Activated T-cell treated with anti-CD3 and anti-CD28 coated beads for 24 hours (primary cell): Measurements from ENCODE around the gene MCM6.
"Not testable (repeated sequence)": the region's sequence is repeated elsewhere in the genome, so short reads cannot be mapped to it uniquely, and the experiment has no call there.

Experiments used
- DNase-seq: peaks from one replicate; pipeline ENCODE4 v3.0.0-alpha.2; 2020; ENCODE audit warnings: low read depth

The MCM6 gene

GRCh38 chr2:135876066-135876711 lies at the start of gene MCM6:
Gene MCM6, minus strand, starts transcription at chr2:135876443. Its CDS starts 78 bp downstream, at chr2:135876365.
- peak; percentile 98 for DNase-seq

- DNase-seq = no peak
Measured at GRCh38 chr2:135925571-135925970, 49.3 kb upstream of the MCM6 start.

- no peak for DNase-seq
Measured at GRCh38 chr2:135916207-135916606, 40.0 kb upstream of the MCM6 start.

- DNase-seq = no peak
Measured at GRCh38 chr2:135914485-135914884, 38.2 kb upstream of the MCM6 start.

- no peak for DNase-seq
Measured at GRCh38 chr2:135913727-135914365, 37.6 kb upstream of the MCM6 start.

GRCh38 chr2:135909976-135910375 lies 33.7 kb upstream of the MCM6 start:
- no peak for DNase-seq

GRCh38 chr2:135905679-135906078 lies 29.4 kb upstream of the MCM6 start:
- no peak for DNase-seq

GRCh38 chr2:135904341-135904989 lies 28.2 kb upstream of the MCM6 start:
- no peak for DNase-seq

GRCh38 chr2:135903650-135904049 lies 27.4 kb upstream of the MCM6 start:
- DNase-seq = no peak

GRCh38 chr2:135899567-135899966 lies 23.3 kb upstream of the MCM6 start:
- no peak for DNase-seq

GRCh38 chr2:135898234-135898786 lies 22.1 kb upstream of the MCM6 start:
- no peak for DNase-seq

- DNase-seq = no peak
Measured at GRCh38 chr2:135894930-135895329, 18.7 kb upstream of the MCM6 start.

- no peak for DNase-seq
Measured at GRCh38 chr2:135893374-135893794, 17.1 kb upstream of the MCM6 start.

- DNase-seq = no peak
Measured at GRCh38 chr2:135890835-135891234, 14.6 kb upstream of the MCM6 start.

GRCh38 chr2:135890149-135890548 lies 13.9 kb upstream of the MCM6 start:
- DNase-seq = no peak

- DNase-seq = not testable (repeated sequence)
Measured at GRCh38 chr2:135888587-135888986, 12.3 kb upstream of the MCM6 start.

- DNase-seq = no peak
Measured at GRCh38 chr2:135885709-135886108, 9.5 kb upstream of the MCM6 start.

- DNase-seq = no peak
Measured at GRCh38 chr2:135882415-135882814, 6.2 kb upstream of the MCM6 start.

- DNase-seq = not testable (repeated sequence)
Measured at GRCh38 chr2:135876770-135877169, 527 bp upstream of the MCM6 start.

- peak; percentile 71 for DNase-seq
Measured at GRCh38 chr2:135875491-135876065, 665 bp downstream of the MCM6 start.

- no peak for DNase-seq
Measured at GRCh38 chr2:135874777-135875365, 1.4 kb downstream of the MCM6 start.

GRCh38 chr2:135870571-135870970 lies 5.7 kb downstream of the MCM6 start:
- DNase-seq = no peak
